CD4-positive, alpha-beta T cell treated with Interferon alpha-2 for 1 hour (primary cell): Measurements from ENCODE around the gene BTG4.

Experiments
- DNase-seq, 2 donors: peaks; one replicate each; pipeline ENCODE4 v3.0.0-alpha.2; 2020 to 2022

Gene BTG4

DNA sequence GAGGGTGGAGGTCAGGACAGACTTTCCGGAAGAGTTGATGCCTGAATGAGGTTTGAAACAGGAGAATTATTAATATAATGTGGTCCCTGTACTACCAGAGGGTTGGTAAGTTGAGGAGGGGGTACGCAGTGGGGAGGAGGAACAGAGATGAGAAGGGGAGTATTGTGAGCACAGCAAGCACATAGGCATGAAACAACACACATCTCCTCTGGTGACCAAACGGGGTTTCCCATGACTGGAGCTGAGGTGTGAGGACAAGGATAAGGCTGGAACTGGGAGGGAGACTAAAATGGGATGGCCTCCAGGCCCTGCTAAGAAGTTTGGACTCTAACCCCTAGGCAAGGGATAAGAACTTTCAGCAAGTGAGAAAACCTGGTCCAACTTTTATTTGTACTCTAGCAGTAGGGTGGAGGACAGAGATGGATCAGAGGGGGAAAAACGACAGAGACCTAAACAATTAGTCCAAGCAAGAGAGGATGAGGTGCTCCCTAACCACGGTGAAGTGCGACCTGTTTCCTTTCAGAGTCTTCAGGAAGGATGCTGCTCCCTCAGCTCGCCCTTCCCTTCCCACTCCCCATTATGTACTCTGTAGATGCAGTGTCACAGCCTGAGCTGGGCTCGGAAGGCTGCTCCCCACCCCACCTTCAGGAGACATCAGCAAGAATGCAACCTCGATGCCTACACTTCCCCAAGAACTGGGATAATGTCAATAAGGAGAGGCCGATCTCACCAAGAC lies 59.2 kb downstream of the BTG4 start:
- DNase-seq, result no peak

DNA sequence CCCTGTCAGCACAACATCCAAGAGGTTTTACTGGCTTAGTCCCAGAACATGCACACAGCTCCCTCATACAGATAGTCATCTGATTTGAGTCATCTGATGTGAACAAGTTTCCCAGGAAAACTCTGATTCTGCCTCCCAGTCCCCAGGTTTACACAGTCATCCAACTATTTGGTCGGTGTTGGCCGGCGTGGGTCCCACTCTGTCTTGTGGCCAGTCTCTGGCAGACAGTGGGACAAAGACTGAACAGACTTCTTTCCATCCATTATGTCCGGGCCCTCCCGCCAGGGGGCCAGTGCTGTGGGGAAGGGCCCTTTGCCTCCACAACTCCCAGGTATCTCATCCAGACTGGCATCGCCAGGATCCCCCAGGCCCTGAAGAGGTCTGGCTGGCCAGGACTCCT lies 60.0 kb downstream of the BTG4 start:
- no peak for DNase-seq

DNA sequence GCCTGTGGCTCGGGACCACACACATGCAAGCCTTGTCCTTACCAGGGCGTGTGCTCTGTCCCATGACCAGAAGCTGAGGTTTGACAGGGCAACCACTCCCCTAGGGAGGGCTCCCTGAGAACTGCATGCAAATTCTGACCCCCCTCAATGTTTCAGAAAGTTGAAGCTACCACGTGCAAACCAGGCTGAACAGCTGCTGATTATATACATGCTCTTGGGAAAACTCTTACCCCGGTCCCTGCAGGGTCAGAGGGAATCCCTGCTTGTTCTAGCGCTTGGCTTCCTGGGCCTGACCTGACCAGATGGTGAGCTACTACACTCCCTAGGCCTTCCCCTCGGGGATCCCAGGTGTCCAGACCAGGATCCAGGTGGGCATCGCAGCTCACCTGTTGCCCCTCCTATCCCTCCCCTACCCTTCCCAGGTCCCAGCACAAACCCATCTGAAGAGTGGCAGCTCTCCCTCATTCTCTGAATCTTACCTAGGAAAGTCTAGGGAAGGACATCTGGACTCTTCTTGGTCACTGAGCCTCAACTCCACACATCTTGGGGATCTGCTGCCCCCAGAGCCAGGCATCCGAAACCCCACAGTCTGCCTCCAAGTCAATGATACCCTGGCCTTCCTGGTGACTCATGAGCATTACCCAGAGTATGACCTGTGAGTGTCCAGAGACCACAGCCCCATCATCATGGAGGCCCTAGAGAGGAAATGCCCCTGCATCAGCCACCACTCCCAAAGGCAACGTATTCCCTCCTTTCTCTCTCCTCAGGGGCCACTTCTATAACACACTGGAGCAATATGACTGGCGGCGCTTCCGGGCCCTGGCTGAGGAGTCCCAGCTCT lies 61.5 kb downstream of the BTG4 start:
- DNase-seq, result no peak

DNA sequence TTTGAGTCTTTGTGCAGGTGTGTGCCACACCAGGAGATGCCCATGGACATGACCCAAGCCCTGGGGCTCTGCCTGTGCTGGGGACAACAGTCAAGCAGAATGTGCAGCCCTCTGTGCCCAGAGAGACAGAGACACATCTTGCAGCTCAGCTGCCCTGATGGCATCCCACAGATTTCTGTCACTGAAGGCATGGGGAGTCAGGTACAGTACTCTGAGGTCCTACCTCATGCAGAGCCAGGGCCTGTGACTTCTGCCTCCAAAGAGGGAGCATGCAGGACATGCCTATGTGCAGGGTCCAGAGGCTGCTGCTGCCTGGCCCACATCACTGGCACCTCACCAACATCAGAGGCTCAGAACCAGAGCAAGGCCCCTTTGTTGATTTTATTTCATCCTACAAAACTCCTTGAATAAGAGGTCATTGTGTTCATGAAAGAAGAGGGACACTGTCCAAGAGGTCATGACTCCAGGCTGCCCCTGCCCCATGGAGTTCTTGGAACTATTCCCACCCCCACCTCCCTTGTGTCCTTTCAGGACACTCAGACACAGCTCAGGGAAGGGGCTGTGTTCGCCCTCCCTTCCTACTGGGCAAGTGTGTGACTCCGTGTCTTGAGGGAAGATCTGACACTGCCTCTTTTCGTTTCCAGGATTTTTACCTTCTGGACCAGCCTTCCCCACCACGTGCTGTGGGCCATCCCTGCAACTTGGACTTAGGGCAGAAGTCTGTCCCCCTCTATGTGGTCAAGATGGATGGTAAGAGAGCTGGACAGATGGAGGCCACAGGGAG lies 62.3 kb downstream of the BTG4 start:
- no peak for DNase-seq

DNA sequence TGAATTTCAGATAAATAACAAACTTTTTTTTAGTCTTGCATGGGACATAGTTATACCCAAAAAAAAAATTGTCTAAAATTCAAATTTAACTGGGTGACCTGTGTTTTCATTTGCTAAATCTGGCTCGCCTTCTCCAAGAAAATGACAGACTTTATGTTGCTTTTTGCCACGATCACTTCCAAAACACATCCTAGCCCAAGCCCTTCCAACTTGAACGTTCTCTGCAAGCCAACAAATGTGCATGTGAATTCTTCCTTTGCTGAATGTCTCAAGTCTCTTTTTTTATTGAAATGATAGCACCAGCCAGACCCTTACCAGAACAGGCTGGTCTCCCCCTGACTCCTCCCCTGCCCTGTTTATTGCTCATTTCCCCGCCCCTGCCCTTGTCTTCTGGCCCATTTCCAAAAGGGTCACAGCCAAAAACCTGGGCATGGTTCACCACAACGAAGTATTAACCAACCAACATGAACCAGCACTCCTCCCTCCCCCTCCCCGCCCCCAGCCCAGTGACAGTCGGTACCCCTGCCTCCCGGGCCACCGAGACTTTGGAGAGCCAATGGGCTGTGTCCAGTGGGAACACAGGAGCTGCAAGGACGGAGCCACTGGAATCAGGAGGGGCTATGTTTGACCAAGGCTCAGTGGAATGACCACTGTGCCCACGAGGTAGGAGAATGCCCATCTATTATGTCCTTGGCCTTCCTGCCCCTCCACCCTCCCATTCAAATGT lies 63.2 kb downstream of the BTG4 start:
- no peak for DNase-seq

DNA sequence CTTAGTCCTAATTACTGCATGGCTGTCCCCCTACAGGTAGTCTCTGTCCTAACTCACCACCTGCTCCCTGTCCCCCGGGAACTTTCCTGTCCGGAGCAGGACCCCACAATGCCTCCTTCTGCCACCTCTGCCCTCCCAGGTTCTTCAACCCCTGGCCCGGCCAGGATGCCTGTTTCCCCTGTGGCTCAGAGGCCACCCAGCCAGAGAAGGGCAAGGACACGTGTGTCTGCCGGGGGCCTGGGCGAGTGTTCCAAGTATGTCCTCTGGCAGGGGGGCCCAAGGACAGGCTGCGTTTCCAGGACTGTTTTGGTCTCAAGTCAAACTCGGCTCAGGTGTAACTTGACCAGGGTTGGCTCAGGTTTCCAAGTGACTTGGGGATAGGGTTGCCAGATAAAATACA lies 63.8 kb downstream of the BTG4 start:
- no peak for DNase-seq

DNA sequence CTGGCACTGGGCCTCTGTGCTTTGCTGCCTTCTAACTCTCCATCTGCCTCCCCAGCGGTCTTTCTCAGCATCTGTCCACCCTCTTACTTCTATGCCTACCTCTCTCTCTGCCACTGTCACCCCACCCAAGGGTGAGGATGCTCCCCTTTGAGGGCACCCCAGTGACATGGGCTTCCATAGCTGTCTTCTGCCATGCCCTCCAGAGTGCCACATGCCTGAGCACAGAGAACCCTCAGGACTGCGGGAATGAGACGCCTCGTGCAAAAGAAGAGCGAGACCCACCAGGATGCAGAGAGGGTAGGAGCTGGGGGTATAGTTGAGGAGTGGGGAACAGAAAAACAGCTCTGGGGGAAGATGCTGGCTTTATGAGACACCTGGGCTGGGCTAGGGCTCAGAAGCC lies 64.3 kb downstream of the BTG4 start:
- DNase-seq, result no peak

DNA sequence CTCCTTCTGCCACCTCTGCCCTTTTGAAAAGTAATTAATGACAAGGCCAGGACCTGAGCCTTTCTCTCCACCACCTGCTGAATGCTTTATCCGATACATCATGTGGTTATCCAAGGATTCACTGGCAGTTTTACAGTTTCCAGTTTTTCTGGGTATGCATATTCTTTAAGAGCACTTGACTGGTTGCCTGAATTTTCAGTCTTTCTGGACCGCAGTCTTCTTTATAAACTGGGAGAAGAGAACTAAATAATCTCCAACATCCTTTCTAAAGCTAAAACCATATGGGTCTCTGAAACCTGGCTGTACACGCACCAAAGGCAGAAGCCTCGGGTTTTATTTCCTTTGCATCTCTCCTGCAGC lies 65.1 kb downstream of the BTG4 start:
- DNase-seq, result no peak

DNA sequence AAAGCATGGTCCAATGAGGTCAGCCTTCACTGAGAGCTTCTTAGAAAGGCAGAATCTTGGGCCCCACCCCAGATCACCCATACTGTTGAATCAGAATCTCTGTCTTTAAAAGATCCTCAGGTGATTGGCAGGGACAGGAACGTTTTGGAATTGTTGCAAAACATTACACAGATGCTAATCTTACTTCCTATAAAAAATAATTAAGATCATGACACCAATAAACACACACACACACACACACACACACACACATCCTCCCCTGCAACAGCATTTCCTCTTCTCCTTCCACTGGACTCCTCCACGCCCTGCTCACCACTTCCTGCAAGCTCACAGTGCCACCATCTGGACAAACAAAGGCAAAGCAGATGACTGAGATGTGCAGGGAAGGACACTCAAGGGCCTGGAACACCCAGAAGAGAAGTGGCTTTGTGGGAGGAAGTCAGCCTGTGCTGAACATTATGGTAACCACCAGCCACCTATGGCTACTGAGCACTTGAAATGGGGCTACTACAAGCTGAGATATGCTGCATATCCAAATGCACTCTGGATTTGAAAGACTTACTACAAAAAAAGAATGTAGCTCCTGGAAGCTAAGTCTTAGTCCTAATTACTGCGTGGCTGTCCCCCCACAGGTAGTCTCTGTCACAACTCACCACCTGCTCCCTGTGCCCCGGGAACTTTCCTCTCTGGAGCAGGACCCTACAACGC lies 65.6 kb downstream of the BTG4 start:
- peak; percentile 91 for DNase-seq

DNA sequence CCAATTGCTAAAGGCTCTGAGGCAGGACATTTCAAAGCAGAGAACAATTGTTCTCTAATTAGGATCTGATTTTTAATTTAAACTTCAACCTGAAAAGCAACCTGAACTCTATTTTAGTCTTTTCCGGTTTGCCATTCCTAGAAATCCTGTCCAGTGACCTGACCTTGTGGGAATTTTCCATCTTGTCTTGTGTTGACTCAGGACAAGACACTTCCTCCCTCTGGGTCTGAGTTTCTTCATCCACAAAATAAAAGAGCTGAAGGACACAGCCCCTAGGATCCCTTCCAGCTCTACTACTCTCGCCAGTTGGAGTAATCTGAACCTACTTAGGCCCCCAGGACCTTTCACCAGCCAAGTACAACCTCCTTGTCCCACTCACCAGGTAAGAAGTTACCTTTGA lies 66.6 kb downstream of the BTG4 start:
- DNase-seq, result no peak
